Ascending aorta (tissue), 2 donors: ENCODE data around the gene SEH1L. TPM values are rescaled to one million over a fixed set of nuclear protein-coding genes. Genes with fewer than 3 reads are reported as not detected.

Source experiments
- DNase-seq, 2 donors: peaks; one replicate each; pipeline ENCODE4 v3.0.0-alpha.2; 2019; ENCODE audit warnings: low spot score in 2 of 2
- H3K27ac ChIP-seq, 2 donors: fragments of 200-600 bp; sonication (generic); one replicate each; pipeline ENCODE4 v1.5.1; 2016 to 2017; ENCODE audit warnings: mild to moderate bottlenecking in 1 of 2
- H3K27me3 ChIP-seq: fragments of 200-600 bp; sonication (generic); one replicate; pipeline ENCODE4 v1.5.1; 2017
- H3K36me3 ChIP-seq, 2 donors: fragments of 200-600 bp; sonication (generic); one replicate each; pipeline ENCODE4 v1.5.1; 2016
- H3K4me1 ChIP-seq, 2 donors: fragments of 200-600 bp; sonication (generic); one replicate each; pipeline ENCODE4 v1.5.1; 2016 to 2017; ENCODE audit warnings: mild to moderate bottlenecking in 1 of 2
- H3K4me3 ChIP-seq, 2 donors: fragments of 200-600 bp; sonication (generic); one replicate each; pipeline ENCODE4 v1.5.1; 2016 to 2017; ENCODE audit warnings: mild to moderate bottlenecking in 1 of 2
- H3K9me3 ChIP-seq, 2 donors: fragments of 200-600 bp; sonication (generic); one replicate each; pipeline ENCODE4 v1.5.1; 2016
- intact Hi-C: fragments of 100-400 bp; cut with DNase I; formaldehyde crosslinking; loops from one replicate; pipeline ENCODE4 v1.15.1; 2023
- total RNA-seq: library from RNA; depleted of rRNA; stranded (reverse); fragments of >200 nt; gene quantifications from one replicate; pipeline ENCODE4 v1.1.0, GENCODE V29; 2016
- TF ChIP-seq, protein P1 (sequence below), 3 experiments: fragments of 200-600 bp in 2 of 3; fragments of 450-650 bp in 1 of 3; sonication (generic) in 2 of 3; IDR thresholded peaks; one replicate each; pipeline ENCODE4 v1.5.1; 2016 to 2019; ENCODE audit warnings: antibody characterized with exemption in 3 of 3, mild to moderate bottlenecking in 1 of 3, moderate library complexity in 1 of 3

The SEH1L gene
- total RNA-seq, 1 donor from 2014 or later = 16.3 TPM

DNA sequence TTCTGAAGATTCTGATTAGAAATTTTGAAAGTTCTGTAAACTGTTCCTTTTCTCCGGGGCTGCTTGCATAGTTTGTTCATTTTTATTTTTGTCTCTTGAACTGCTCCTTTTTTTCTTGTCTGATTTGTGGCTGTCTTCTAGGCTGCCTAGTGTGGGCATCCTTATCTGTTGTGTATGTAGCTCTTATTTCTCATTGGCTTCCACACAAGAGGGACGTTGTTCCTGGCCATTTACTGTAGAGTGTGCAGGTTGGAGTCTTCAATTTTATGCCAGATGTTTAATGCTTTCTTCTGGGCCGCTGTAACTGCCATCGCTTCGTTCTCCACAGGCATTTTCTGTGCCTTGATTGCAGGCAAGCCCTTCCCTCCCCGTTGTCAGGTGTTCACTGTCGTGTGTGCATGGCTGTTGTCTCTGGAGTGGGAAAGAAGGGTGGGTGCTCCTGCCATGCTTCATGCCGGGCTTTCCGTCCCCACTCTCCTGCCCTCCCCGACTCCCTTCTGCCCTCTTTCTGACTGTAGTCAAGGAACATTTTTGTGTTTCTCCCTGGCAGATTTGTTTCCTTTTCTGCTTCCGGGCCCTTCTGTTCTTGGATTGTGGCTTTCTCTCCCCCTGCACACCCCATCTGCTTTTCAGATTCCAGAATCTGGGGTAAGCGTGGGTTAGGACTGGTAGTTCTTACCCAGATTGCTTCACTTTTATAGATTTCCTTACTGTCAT lies 58.9 kb downstream of the SEH1L start:
- Histone ChIP-seq H3K27me3 (no peaks in the 10 kb centered on the region), H3K4me1 (no peaks in the 10 kb centered on the region), H3K9me3 (no peaks in the 10 kb centered on the region), H3K4me3 (no peak overlapping the region), H3K36me3 (peaks cover 32 to 35% of the 10 kb centered on the region in 2 donors), H3K27ac (no peak overlapping the region)
- intact Hi-C loops = no loop called here
- TF ChIP-seq, protein P1, sequence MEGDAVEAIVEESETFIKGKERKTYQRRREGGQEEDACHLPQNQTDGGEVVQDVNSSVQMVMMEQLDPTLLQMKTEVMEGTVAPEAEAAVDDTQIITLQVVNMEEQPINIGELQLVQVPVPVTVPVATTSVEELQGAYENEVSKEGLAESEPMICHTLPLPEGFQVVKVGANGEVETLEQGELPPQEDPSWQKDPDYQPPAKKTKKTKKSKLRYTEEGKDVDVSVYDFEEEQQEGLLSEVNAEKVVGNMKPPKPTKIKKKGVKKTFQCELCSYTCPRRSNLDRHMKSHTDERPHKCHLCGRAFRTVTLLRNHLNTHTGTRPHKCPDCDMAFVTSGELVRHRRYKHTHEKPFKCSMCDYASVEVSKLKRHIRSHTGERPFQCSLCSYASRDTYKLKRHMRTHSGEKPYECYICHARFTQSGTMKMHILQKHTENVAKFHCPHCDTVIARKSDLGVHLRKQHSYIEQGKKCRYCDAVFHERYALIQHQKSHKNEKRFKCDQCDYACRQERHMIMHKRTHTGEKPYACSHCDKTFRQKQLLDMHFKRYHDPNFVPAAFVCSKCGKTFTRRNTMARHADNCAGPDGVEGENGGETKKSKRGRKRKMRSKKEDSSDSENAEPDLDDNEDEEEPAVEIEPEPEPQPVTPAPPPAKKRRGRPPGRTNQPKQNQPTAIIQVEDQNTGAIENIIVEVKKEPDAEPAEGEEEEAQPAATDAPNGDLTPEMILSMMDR (IDR thresholded peaks at IDR 0.05) = no peak
- DNase-seq = no peak

- no peak for DNase-seq
- Histone ChIP-seq H3K4me3 (no peak overlapping the region), H3K27me3 (no peaks in the 10 kb centered on the region), H3K27ac (no peak overlapping the region), H3K36me3 (peaks cover 33 to 36% of the 10 kb centered on the region in 2 donors), H3K9me3 (no peaks in the 10 kb centered on the region), H3K4me1 (no peaks in the 10 kb centered on the region)
- TF ChIP-seq, protein P1 (IDR thresholded peaks at IDR 0.05) = no peak
- intact Hi-C loops = no loop called here
Observed at GRCh38 chr18:13007248-13007560, 59.4 kb downstream of the SEH1L start.

- intact Hi-C loops = no loop called here
- H3K4me1 ChIP-seq = no peaks in the 10 kb centered on the region
- H3K4me3 ChIP-seq = no peak overlapping the region
- DNase-seq = no peak
- H3K9me3 ChIP-seq = no peaks in the 10 kb centered on the region
- H3K27ac ChIP-seq = no peak overlapping the region
- no peaks in the 10 kb centered on the region for H3K27me3 ChIP-seq
- TF ChIP-seq, protein P1 (IDR thresholded peaks at IDR 0.05) = no peak
- peaks cover 42 to 63% of the 10 kb centered on the region in 2 donors for H3K36me3 ChIP-seq
Observed at GRCh38 chr18:13011719-13012118, 63.9 kb downstream of the SEH1L start.

- Histone ChIP-seq H3K4me1 (no peaks in the 10 kb centered on the region), H3K9me3 (no peaks in the 10 kb centered on the region), H3K27ac (no peak overlapping the region), H3K36me3 (peaks cover 36 to 78% of the 10 kb centered on the region in 2 donors), H3K27me3 (no peaks in the 10 kb centered on the region), H3K4me3 (no peak overlapping the region)
- DNase-seq = no peak
- intact Hi-C loops = no loop called here
- TF ChIP-seq, protein P1 (IDR thresholded peaks at IDR 0.05) = no peak
Observed at GRCh38 chr18:13014232-13014631, 66.4 kb downstream of the SEH1L start.

GRCh38 chr18:13014818-13015217 lies 67.0 kb downstream of the SEH1L start:
- H3K36me3 ChIP-seq = peaks cover 31 to 77% of the 10 kb centered on the region in 2 donors
- intact Hi-C loops = no loop called here

More at GRCh38 chr18:13014818-13015217, 67.0 kb downstream of the SEH1L start:
- H3K4me3 ChIP-seq = no peak overlapping the region
- DNase-seq = no peak
- TF ChIP-seq, protein P1 (IDR thresholded peaks at IDR 0.05) = no peak
- no peak overlapping the region for H3K27ac ChIP-seq
- H3K4me1 ChIP-seq = no peaks in the 10 kb centered on the region
- H3K9me3 ChIP-seq = no peaks in the 10 kb centered on the region
- no peaks in the 10 kb centered on the region for H3K27me3 ChIP-seq
